GM23338 (cell line): ENCODE measurements around the gene MLLT6.

Source experiments
- EZH2 ChIP-seq: fragments of 200-600 bp; sonication (generic); IDR thresholded peaks from one replicate; pipeline ENCODE4 v1.8.0; 2017; ENCODE audit warnings: antibody characterized with exemption, mild to moderate bottlenecking, low read depth; ENCODE audit not compliant: unreplicated experiment
- JUNB ChIP-seq: IDR thresholded peaks from one replicate; pipeline ENCODE4 v1.6.1; 2016; ENCODE audit warnings: antibody characterized with exemption; ENCODE audit not compliant: unreplicated experiment
- POLR2AphosphoS5 ChIP-seq: IDR thresholded peaks from 2 replicates; pipeline ENCODE4 v1.6.1; 2016; ENCODE audit warnings: antibody characterized with exemption, low read depth
- TF ChIP-seq, protein P1 (sequence below), 2 experiments: fragments of 200-600 bp in 1 of 2; sonication (generic) in 1 of 2; conservative IDR thresholded peaks; 2 replicates each; pipeline versions ENCODE4 v1.5.1 to v1.6.1; 2016 to 2017; ENCODE audit warnings: antibody characterized with exemption in 2 of 2, low read depth in 2 of 2, mild to moderate bottlenecking in 2 of 2, moderate library complexity in 1 of 2

DNA sequence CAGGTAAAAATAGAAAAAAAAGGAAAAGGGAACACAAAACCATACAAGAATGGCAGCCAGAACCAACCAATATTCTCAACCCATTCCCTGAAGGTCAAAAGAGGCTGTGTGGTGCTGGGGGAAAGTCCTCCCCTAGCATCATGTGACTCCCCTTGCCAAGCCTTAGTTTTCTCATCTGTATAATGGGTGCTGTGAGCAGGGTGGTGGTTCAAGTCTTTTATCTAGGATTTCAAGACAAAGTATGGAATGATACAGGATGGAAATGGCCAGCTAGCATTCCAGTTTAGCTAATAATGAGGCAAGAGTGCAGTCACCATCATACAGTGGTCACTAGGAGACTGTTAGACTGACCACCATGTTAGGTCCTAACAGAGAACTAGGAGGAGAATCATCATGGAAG is 68.2 kb downstream of the MLLT6 start:
- TF ChIP-seq, protein P1, sequence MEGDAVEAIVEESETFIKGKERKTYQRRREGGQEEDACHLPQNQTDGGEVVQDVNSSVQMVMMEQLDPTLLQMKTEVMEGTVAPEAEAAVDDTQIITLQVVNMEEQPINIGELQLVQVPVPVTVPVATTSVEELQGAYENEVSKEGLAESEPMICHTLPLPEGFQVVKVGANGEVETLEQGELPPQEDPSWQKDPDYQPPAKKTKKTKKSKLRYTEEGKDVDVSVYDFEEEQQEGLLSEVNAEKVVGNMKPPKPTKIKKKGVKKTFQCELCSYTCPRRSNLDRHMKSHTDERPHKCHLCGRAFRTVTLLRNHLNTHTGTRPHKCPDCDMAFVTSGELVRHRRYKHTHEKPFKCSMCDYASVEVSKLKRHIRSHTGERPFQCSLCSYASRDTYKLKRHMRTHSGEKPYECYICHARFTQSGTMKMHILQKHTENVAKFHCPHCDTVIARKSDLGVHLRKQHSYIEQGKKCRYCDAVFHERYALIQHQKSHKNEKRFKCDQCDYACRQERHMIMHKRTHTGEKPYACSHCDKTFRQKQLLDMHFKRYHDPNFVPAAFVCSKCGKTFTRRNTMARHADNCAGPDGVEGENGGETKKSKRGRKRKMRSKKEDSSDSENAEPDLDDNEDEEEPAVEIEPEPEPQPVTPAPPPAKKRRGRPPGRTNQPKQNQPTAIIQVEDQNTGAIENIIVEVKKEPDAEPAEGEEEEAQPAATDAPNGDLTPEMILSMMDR (conservative IDR thresholded peaks at IDR 0.05; ENCODE audit: low read depth in 2 of 2) = no peak
- TF ChIP-seq POLR2AphosphoS5 = no peak
- no peak for TF ChIP-seq JUNB
- TF ChIP-seq EZH2 = no peak
